AG10803 (cell line): ENCODE data around the gene CLNS1A.
A peak's percentile ranks its signal among the peaks of the same experiment; 100 is the strongest.
"Not testable (repeated sequence)": the region's sequence is repeated elsewhere in the genome, so short reads cannot be mapped to it uniquely, and the experiment has no call there.

Source experiments
- DNase-seq: peaks from one replicate; pipeline ENCODE4 v3.0.0; 2010; ENCODE audit warnings: low read depth
- H3K4me3 ChIP-seq: 2 replicates; pipeline ENCODE4 v1.5.1; 2011; ENCODE audit warnings: mild to moderate bottlenecking, low read length, control low read depth
- CTCF ChIP-seq: conservative IDR thresholded peaks from 2 replicates; pipeline ENCODE4 v1.5.1; 2011; ENCODE audit warnings: mild to moderate bottlenecking, low read length, control low read depth, inconsistent platforms

The CLNS1A gene

GRCh38 chr11:77650123-77650522 lies 12.5 kb upstream of the CLNS1A start:
- DNase-seq: no peak
- no peak for TF ChIP-seq CTCF
- H3K4me3 ChIP-seq: no peak overlapping the region

DNA sequence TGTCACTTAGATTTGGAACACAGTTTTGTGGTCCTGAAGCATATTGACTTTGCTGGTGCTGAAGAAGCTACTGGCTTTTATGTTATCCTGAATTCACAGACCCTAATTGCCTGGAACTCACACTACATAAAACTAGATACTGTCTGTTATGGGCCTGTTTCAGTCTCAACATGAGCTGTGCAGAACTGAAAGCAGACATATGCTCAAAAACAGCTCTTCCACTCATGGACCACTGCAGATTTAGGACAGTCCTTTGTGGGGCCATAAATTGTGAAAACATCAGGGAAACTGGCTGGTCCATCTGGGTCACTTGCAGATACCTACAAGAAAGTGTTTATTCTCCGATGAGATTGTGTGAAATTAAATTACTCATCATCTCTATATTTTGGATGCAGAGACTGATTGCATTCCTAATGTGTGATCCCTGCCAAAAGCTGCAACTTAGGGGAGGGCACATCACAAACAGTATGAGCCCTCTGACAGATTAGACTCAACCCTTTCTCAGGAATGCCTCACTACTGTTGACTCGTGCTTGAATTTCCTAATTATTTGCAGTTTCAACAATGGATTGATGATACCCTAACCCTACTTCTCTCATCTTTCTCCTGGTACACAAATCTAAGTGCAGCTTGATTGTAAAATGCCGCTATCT lies 10.2 kb upstream of the CLNS1A start:
- H3K4me3 ChIP-seq: no peak overlapping the region
- DNase-seq: peak; percentile 35
- no peak for TF ChIP-seq CTCF

- no peak for DNase-seq
- H3K4me3 ChIP-seq: no peak overlapping the region
- no peak for TF ChIP-seq CTCF
Measured at GRCh38 chr11:77644887-77645286, 7.3 kb upstream of the CLNS1A start.

DNA sequence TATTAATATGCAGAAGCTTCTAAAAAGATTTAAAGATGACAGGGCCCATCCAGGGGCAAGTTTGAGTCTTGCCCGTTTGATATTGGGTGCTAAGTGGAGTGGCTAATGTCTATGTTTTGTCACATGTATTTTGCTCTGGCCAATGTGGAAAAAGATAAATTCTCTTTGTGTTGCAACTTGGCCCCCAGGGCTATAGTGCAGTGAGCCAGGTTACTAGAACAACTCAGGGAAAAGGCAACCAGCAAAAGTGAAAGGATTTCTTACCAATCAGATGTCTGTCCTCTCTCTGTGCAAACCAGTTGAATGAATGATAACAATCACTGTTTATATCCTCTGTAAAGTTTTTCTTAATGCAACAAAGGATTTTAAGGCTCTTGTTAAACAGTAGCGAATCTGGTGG lies 4.6 kb upstream of the CLNS1A start:
- no peak for DNase-seq
- TF ChIP-seq CTCF: no peak
- H3K4me3 ChIP-seq: no peak overlapping the region

- TF ChIP-seq CTCF: no peak
- no peak for DNase-seq
- H3K4me3 ChIP-seq: peak overlapping the region; percentile 94
Measured at GRCh38 chr11:77636731-77637344, 756 bp downstream of the CLNS1A start.

DNA sequence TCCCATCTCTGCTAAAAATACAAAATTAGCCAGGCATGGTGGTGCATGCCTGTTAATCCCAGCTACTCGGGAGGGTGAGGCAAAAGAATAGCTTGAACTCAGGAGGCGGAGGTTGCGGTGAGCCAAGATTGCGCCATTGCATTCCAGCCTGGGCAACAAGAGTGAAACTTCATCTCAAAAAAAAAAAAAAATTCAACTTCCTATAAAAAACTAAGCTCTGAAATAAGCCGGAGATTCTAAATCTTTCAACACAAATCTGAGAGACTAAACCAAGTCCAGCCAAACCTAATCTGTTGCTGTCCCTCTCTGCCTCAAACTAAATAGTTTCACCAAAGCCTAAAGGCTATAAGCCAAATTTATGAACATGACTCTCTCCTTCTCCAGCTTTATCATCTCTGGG lies 3.7 kb downstream of the CLNS1A start:
- peak; percentile 46 for DNase-seq
- H3K4me3 ChIP-seq: not testable (repeated sequence)

DNA sequence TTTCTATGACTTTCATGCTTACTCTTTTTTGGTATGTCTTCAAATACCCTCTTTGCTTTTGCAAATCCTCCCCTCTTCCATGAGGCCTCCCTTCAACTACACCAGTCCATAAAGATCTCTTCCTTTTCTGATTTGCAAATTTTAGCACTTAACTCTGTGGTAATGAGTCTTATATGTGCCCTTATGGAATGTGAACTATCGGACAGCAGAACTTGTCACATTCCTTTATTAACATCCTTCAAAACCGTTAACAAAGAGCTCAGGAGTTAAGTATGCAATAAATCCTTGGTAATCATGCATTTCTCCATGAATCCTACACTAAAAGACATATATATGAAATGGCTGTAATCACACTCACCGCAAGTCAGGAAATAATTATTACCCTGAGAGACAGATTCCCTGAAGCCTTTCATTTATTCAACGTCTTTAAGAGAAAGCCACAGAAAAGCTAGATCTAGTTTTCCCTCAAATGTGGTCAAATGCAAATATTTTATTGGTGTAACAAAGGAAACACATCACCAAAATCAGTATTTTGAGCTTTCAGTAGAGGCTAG lies 7.4 kb downstream of the CLNS1A start:
- H3K4me3 ChIP-seq: no peak overlapping the region
- no peak for TF ChIP-seq CTCF

More for the DNA sequence above, 7.4 kb downstream of the CLNS1A start:
- no peak for DNase-seq
